ENCODE data around the gene IREB2. TPM values are rescaled to one million over a fixed set of nuclear protein-coding genes. Genes with fewer than 3 reads are reported as not detected.
"Not testable (repeated sequence)": the region's sequence is repeated elsewhere in the genome, so short reads cannot be mapped to it uniquely, and the experiment has no call there.

The IREB2 gene
- total RNA-seq, 2 donors from 2014 or later: 81.4 to 92.6 TPM

- TF ChIP-seq CTCF (conservative IDR thresholded peaks at IDR 0.05): no peak
- WGBS, 2 experiments (ENCODE audit: insufficient coverage in 1 of 2, insufficient read length in 1 of 2): 0 to 2% methylated on average over 4 to 13 of the region's 13 CpGs
- Histone ChIP-seq H3K4me1 (ENCODE audit: control insufficient read depth, insufficient read depth, low read length) (no peaks in the 10 kb centered on the region), H3K9me3 (ENCODE audit: control insufficient read depth, low read length) (peaks cover under 1% of the 10 kb centered on the region), H3K9ac (ENCODE audit: extremely low read depth, low read length, poor library complexity, severe bottlenecking) (peak overlapping the region; percentile 38), H3K36me3 (ENCODE audit: control insufficient read depth, insufficient read depth, low read length) (no peaks in the 10 kb centered on the region), H3K27me3 (ENCODE audit: control insufficient read depth, insufficient read depth, low read length, poor library complexity, severe bottlenecking) (peaks cover 26% of the 10 kb centered on the region), H3K27ac (ENCODE audit: low read depth, low read length) (no peak overlapping the region), H3K4me3 (ENCODE audit: low read length) (peak overlapping the region; percentile 82)
- H3K4me1 Mint-ChIP-seq: peaks cover 4% of the 10 kb centered on the region
- no peaks in the 10 kb centered on the region for H3K36me3 Mint-ChIP-seq (ENCODE audit: low read depth)
- peaks cover 12% of the 10 kb centered on the region for H3K27me3 Mint-ChIP-seq (ENCODE audit: insufficient read depth)
- H3K27ac Mint-ChIP-seq: peak overlapping the region; percentile 68
- peaks cover 15% of the 10 kb centered on the region for H3K9me3 Mint-ChIP-seq
- H3K4me3 Mint-ChIP-seq: peak overlapping the region; percentile 75
- DNase-seq: no peak
These were observed 69.8 kb downstream of the IREB2 start for GRCh38 chr15:78507831-78508160.

GRCh38 chr15:78508272-78508671, 70.3 kb downstream of the IREB2 start:
- peaks cover 12% of the 10 kb centered on the region for H3K27me3 Mint-ChIP-seq (ENCODE audit: insufficient read depth)
- H3K27ac ChIP-seq (ENCODE audit: low read depth, low read length): no peak overlapping the region
- DNase-seq: no peak
- H3K36me3 ChIP-seq (ENCODE audit: control insufficient read depth, insufficient read depth, low read length): no peaks in the 10 kb centered on the region
- peaks cover 4% of the 10 kb centered on the region for H3K4me1 Mint-ChIP-seq
- no peaks in the 10 kb centered on the region for H3K36me3 Mint-ChIP-seq (ENCODE audit: low read depth)
- H3K4me3 ChIP-seq (ENCODE audit: low read length): peak overlapping the region; percentile 82
- H3K27me3 ChIP-seq (ENCODE audit: control insufficient read depth, insufficient read depth, low read length, poor library complexity, severe bottlenecking): peaks cover 26% of the 10 kb centered on the region
- peak overlapping the region; percentile 75 for H3K4me3 Mint-ChIP-seq
- no peak for TF ChIP-seq CTCF (conservative IDR thresholded peaks at IDR 0.05)
- WGBS, 2 experiments (ENCODE audit: insufficient coverage in 1 of 2, insufficient read length in 1 of 2): 34 to 60% methylated on average over 2 to 6 of the region's 6 CpGs
- H3K27ac Mint-ChIP-seq: no peak overlapping the region
- H3K9me3 Mint-ChIP-seq: peaks cover 13% of the 10 kb centered on the region
- no peaks in the 10 kb centered on the region for H3K9me3 ChIP-seq (ENCODE audit: control insufficient read depth, low read length)
- no peak overlapping the region for H3K9ac ChIP-seq (ENCODE audit: extremely low read depth, low read length, poor library complexity, severe bottlenecking)
- no peaks in the 10 kb centered on the region for H3K4me1 ChIP-seq (ENCODE audit: control insufficient read depth, insufficient read depth, low read length)

- Histone ChIP-seq H3K36me3 (ENCODE audit: control insufficient read depth, insufficient read depth, low read length) (no peaks in the 10 kb centered on the region), H3K4me3 (ENCODE audit: low read length) (no peak overlapping the region), H3K27ac (ENCODE audit: low read depth, low read length) (no peak overlapping the region), H3K4me1 (ENCODE audit: control insufficient read depth, insufficient read depth, low read length) (no peaks in the 10 kb centered on the region), H3K27me3 (ENCODE audit: control insufficient read depth, insufficient read depth, low read length, poor library complexity, severe bottlenecking) (peaks cover 26% of the 10 kb centered on the region), H3K9ac (ENCODE audit: extremely low read depth, low read length, poor library complexity, severe bottlenecking) (no peak overlapping the region), H3K9me3 (ENCODE audit: control insufficient read depth, low read length) (no peaks in the 10 kb centered on the region)
- peaks cover 9% of the 10 kb centered on the region for H3K9me3 Mint-ChIP-seq
- H3K36me3 Mint-ChIP-seq (ENCODE audit: low read depth): no peaks in the 10 kb centered on the region
- H3K4me1 Mint-ChIP-seq: peaks cover 4% of the 10 kb centered on the region
- DNase-seq: no peak
- H3K4me3 Mint-ChIP-seq: no peak overlapping the region
- WGBS, 2 experiments (ENCODE audit: insufficient coverage in 1 of 2, insufficient read length in 1 of 2): 89 to 94% methylated on average over 3 to 6 of the region's 6 CpGs
- H3K27ac Mint-ChIP-seq: no peak overlapping the region
- no peak for TF ChIP-seq CTCF (conservative IDR thresholded peaks at IDR 0.05)
- H3K27me3 Mint-ChIP-seq (ENCODE audit: insufficient read depth): peaks cover 12% of the 10 kb centered on the region
These were observed 71.8 kb downstream of the IREB2 start for GRCh38 chr15:78509726-78510312.

GRCh38 chr15:78520035-78520434, 82.0 kb downstream of the IREB2 start:
- not testable (repeated sequence) for H3K4me1 ChIP-seq (ENCODE audit: control insufficient read depth, insufficient read depth, low read length); DNase-seq; H3K9ac ChIP-seq (ENCODE audit: extremely low read depth, low read length, poor library complexity, severe bottlenecking); H3K36me3 Mint-ChIP-seq (ENCODE audit: low read depth); H3K36me3 ChIP-seq (ENCODE audit: control insufficient read depth, insufficient read depth, low read length); H3K27ac Mint-ChIP-seq; H3K4me3 Mint-ChIP-seq; H3K27me3 Mint-ChIP-seq (ENCODE audit: insufficient read depth); H3K4me1 Mint-ChIP-seq; H3K27me3 ChIP-seq (ENCODE audit: control insufficient read depth, insufficient read depth, low read length, poor library complexity, severe bottlenecking); H3K4me3 ChIP-seq (ENCODE audit: low read length); H3K27ac ChIP-seq (ENCODE audit: low read depth, low read length)
- peaks cover 25% of the 10 kb centered on the region for H3K9me3 Mint-ChIP-seq
- H3K9me3 ChIP-seq (ENCODE audit: control insufficient read depth, low read length): peaks cover 11% of the 10 kb centered on the region
- WGBS, 2 experiments (ENCODE audit: insufficient coverage in 1 of 2, insufficient read length in 1 of 2): 97% methylated on average over 1 of the region's 3 CpGs; no CpG with 5 or more reads in 1 of the 2 experiments

All from endodermal cell (in vitro differentiated cells).